Natural killer cell (primary cell): Measurements from ENCODE around the gene DHX8. TPM values are rescaled to one million over a fixed set of nuclear protein-coding genes. Genes with fewer than 3 reads are reported as not detected.
"Not testable (repeated sequence)": the region's sequence is repeated elsewhere in the genome, so short reads cannot be mapped to it uniquely, and the experiment has no call there.

ENCODE experiments used
- ATAC-seq, 3 donors: fragments of 150-1000 bp in 2 of 3; fragments of 200-7000 bp in 1 of 3; cut with Tn5 transposase; 1 replicate in 1 of 3; 2 replicates in 2 of 3; pipeline ENCODE4 v1.10.0; 2021; ENCODE audit warnings: mild to moderate bottlenecking in 2 of 3, moderate library complexity in 2 of 3
- DNase-seq, 2 donors: peaks; one replicate each; pipeline versions ENCODE4 v3.0.0 to v3.0.0-alpha.2; 2013 to 2021; ENCODE audit warnings: mixed read lengths in 1 of 2
- H3K27ac ChIP-seq: one replicate; pipeline ENCODE4 v1.5.1; 2013; ENCODE audit warnings: mild to moderate bottlenecking, low read length
- H3K27me3 ChIP-seq: one replicate; pipeline ENCODE4 v1.6.1; 2013; ENCODE audit warnings: low read length; ENCODE audit not compliant: control insufficient read depth, insufficient read depth
- H3K36me3 ChIP-seq: one replicate; pipeline ENCODE4 v1.6.1; 2013; ENCODE audit warnings: low read length; ENCODE audit not compliant: control insufficient read depth, insufficient read depth
- H3K4me1 ChIP-seq: one replicate; pipeline ENCODE4 v1.6.1; 2013; ENCODE audit warnings: low read length; ENCODE audit not compliant: control insufficient read depth, insufficient read depth
- H3K4me3 ChIP-seq: one replicate; pipeline ENCODE4 v1.5.1; 2013; ENCODE audit warnings: low read length
- H3K9me3 ChIP-seq: one replicate; pipeline ENCODE4 v1.6.1; 2013; ENCODE audit warnings: low read length; ENCODE audit not compliant: control insufficient read depth, insufficient read depth
- H3K27ac Mint-ChIP-seq, 2 donors: one replicate each; pipeline ENCODE4 v1.8.0; 2022; ENCODE audit warnings: mild to moderate bottlenecking in 2 of 2, mixed read lengths in 2 of 2, moderate library complexity in 1 of 2
- H3K27me3 Mint-ChIP-seq, 2 donors: one replicate each; pipeline ENCODE4 v1.8.0; 2022; ENCODE audit warnings: low read depth in 2 of 2, mixed read lengths in 2 of 2
- H3K36me3 Mint-ChIP-seq: one replicate; pipeline ENCODE4 v1.8.0; 2022; ENCODE audit warnings: mixed read lengths
- H3K4me1 Mint-ChIP-seq, 2 donors: one replicate each; pipeline ENCODE4 v1.8.0; 2022; ENCODE audit warnings: mixed read lengths in 2 of 2
- H3K4me3 Mint-ChIP-seq: one replicate; pipeline ENCODE4 v1.8.0; 2022; ENCODE audit warnings: mild to moderate bottlenecking, moderate library complexity, mixed read lengths
- H3K9me3 Mint-ChIP-seq, 2 donors: one replicate each; pipeline ENCODE4 v1.8.0; 2022; ENCODE audit warnings: mixed read lengths in 2 of 2
- WGBS: methylation state at CpG from one replicate; pipeline ENCODE4 v1.1.7; 2013; ENCODE audit warnings: missing lambda C conversion rate; ENCODE audit not compliant: insufficient coverage; 5-methylcytosine and 5-hydroxymethylcytosine counted together
- intact Hi-C: fragments of 100-400 bp; cut with micrococcal nuclease; formaldehyde crosslinking; loops from one replicate; pipeline ENCODE4 v1.14.2; 2022
- total RNA-seq, 4 donors: library from RNA; stranded (reverse); fragments of 120-200 nt in 1 of 4; gene quantifications; one replicate each; pipeline versions ENCODE4 v1.2.3 to v1.2.4, GENCODE V29; 2013 to 2022
- TF ChIP-seq, protein P1 (sequence below): fragments of 200-600 bp; IDR thresholded peaks from one replicate; pipeline ENCODE4 v1.8.0; 2022; ENCODE audit warnings: antibody characterized with exemption

The DHX8 gene
- total RNA-seq, 3 donors from 2014 or later (not counting 1 experiment from before 2014, with no cell fraction given), result 88.3 to 106 (median 105) TPM

DNA sequence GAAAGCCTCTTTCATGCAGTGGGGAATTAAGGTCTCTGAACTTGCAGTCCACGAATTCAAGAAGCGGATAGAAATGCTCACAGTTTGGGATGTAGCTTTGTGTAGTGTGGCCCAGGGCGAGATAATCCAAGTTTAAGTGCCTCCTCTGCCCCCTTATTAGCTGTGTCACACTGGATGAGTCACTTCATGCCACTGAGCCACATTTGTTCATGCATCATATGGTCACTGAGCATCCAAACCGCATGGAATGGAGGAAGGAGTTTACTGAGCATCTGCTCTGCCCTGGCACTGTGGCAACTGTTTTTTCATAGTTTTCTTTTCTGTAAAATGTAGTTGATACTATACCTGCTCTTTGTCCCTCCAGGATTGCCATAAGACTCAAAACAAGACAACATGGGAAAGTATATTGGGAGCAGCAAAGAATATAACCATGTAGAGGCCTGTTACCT is 15.1 kb upstream of the DHX8 start:
- no peak for DNase-seq
- TF ChIP-seq, protein P1, sequence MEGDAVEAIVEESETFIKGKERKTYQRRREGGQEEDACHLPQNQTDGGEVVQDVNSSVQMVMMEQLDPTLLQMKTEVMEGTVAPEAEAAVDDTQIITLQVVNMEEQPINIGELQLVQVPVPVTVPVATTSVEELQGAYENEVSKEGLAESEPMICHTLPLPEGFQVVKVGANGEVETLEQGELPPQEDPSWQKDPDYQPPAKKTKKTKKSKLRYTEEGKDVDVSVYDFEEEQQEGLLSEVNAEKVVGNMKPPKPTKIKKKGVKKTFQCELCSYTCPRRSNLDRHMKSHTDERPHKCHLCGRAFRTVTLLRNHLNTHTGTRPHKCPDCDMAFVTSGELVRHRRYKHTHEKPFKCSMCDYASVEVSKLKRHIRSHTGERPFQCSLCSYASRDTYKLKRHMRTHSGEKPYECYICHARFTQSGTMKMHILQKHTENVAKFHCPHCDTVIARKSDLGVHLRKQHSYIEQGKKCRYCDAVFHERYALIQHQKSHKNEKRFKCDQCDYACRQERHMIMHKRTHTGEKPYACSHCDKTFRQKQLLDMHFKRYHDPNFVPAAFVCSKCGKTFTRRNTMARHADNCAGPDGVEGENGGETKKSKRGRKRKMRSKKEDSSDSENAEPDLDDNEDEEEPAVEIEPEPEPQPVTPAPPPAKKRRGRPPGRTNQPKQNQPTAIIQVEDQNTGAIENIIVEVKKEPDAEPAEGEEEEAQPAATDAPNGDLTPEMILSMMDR, result no peak
- no peak for ATAC-seq
- no peaks in the 10 kb centered on the region for H3K36me3 ChIP-seq
- 54% methylated on average over 4 of the region's 4 CpGs for WGBS
- H3K4me1 ChIP-seq, result no peaks in the 10 kb centered on the region
- no peaks in the 10 kb centered on the region for H3K4me1 Mint-ChIP-seq
- no peak overlapping the region for H3K27ac ChIP-seq
- no peak overlapping the region for H3K4me3 ChIP-seq
- H3K27me3 ChIP-seq, result no peaks in the 10 kb centered on the region
- no peak overlapping the region for H3K4me3 Mint-ChIP-seq
- no peaks in the 10 kb centered on the region for H3K9me3 ChIP-seq
- intact Hi-C loops, result no loop called here
- H3K9me3 Mint-ChIP-seq, result no peaks in the 10 kb centered on the region
- no peaks in the 10 kb centered on the region for H3K36me3 Mint-ChIP-seq
- peaks cover 9 to 21% of the 10 kb centered on the region in 2 donors for H3K27me3 Mint-ChIP-seq
- H3K27ac Mint-ChIP-seq, result no peak overlapping the region

DNA sequence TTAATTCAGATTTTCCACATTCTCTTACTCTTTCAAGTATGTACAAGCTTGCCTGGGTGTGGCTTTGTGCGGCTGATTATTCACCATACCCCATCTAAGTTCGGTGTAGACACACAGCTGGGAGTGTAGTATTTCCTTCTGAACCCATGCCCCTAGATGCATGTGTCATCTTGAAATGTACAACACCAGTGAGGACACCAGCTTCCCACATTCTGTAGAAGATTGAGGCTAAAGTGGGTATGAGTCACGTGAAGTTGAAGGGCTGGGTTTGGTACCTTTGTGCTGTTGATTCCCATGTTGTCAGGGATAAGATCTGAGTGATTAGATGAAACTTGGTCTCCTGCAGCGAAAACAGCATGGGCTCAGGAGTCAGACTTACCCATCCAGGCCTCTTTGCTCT is 14.6 kb upstream of the DHX8 start:
- H3K4me1 Mint-ChIP-seq, result no peaks in the 10 kb centered on the region
- no peaks in the 10 kb centered on the region for H3K9me3 Mint-ChIP-seq
- Histone ChIP-seq H3K27me3 (no peaks in the 10 kb centered on the region), H3K4me3 (no peak overlapping the region), H3K9me3 (no peaks in the 10 kb centered on the region), H3K4me1 (no peaks in the 10 kb centered on the region), H3K27ac (no peak overlapping the region), H3K36me3 (no peaks in the 10 kb centered on the region)
- no peak overlapping the region for H3K27ac Mint-ChIP-seq
- TF ChIP-seq, protein P1, result no peak
- no peaks in the 10 kb centered on the region for H3K36me3 Mint-ChIP-seq
- no peak for DNase-seq
- H3K27me3 Mint-ChIP-seq, result peaks cover 9 to 18% of the 10 kb centered on the region in 2 donors
- no peak for ATAC-seq
- intact Hi-C loops, result no loop called here
- WGBS, result 87% methylated on average over 4 of the region's 4 CpGs
- H3K4me3 Mint-ChIP-seq, result no peak overlapping the region

DNA sequence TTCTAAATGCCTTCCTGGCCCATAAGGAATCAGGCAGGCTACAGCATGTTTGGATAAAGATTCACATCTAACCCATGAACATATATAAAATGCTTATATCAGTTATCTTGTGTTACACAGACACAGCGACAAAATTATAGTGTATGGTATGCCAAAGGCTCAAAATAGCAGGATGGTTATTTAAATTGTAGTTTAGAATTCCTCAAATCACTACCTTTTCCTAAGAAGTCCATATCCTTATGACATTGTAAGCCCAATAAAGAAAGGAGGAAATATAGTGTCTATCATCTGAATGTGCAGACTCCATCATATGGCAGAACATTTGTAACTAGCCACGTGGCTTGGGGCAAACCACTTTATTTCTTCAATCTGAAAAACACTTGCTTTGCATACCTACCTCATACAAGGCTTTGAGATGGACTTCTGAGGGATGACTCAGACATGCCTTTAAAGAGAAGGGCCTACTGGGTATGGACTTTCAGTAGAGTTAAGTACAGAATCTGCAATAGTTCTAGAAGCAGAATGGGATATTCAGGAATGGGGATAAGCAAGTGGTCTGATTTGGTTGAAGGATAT is 12.1 kb upstream of the DHX8 start:
- H3K4me1 ChIP-seq, result no peaks in the 10 kb centered on the region
- H3K27ac ChIP-seq, result no peak overlapping the region
- Mint-ChIP-seq H3K4me3 (no peak overlapping the region), H3K36me3 (no peaks in the 10 kb centered on the region), H3K4me1 (no peaks in the 10 kb centered on the region), H3K27me3 (peaks cover 3 to 8% of the 10 kb centered on the region in 2 donors), H3K9me3 (no peaks in the 10 kb centered on the region), H3K27ac (no peak overlapping the region)
- no peak overlapping the region for H3K4me3 ChIP-seq
- intact Hi-C loops, result no loop called here
- TF ChIP-seq, protein P1, result no peak
- H3K9me3 ChIP-seq, result no peaks in the 10 kb centered on the region
- ATAC-seq, result no peak
- DNase-seq, result no peak
- H3K27me3 ChIP-seq, result no peaks in the 10 kb centered on the region
- H3K36me3 ChIP-seq, result no peaks in the 10 kb centered on the region
- WGBS, result no CpG with 5 or more reads among the region's 2 CpGs

DNA sequence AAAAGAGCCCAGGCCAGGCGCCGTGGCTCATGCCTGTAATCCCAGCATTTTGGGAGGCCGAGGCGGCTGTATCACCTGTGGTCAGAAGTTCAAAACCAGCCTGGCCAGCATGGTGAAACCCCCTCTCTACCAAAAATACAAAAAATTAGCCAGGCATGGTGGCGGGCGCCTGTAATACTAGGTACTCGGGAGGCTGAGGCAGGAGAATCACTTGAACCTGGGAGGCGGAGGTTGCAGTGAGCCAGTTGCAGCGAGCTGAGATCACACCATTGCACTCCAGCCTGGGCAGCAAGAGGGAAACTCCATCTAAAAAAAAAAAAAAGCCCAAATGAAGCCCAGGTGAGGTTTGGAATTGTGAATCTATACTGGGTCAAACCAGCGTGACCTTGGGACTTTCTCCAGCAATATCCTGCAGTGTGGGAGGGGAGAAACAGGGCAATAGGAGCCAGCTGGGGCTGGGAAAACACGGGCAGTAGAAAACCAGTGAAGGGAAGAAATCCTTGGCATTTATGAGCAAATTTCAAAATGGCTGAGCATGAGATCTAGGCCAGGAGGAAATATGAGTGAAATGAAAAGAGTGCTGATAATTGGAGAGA is 8.2 kb upstream of the DHX8 start:
- Histone ChIP-seq H3K9me3 (no peaks in the 10 kb centered on the region), H3K27ac (no peak overlapping the region), H3K36me3 (no peaks in the 10 kb centered on the region), H3K4me1 (no peaks in the 10 kb centered on the region), H3K4me3 (no peak overlapping the region), H3K27me3 (no peaks in the 10 kb centered on the region)
- intact Hi-C loops, result no loop called here
- Mint-ChIP-seq H3K9me3 (no peaks in the 10 kb centered on the region), H3K4me3 (no peak overlapping the region), H3K4me1 (no peaks in the 10 kb centered on the region), H3K27me3 (peaks cover 0 to 3% of the 10 kb centered on the region in 2 donors), H3K27ac (no peak overlapping the region), H3K36me3 (no peaks in the 10 kb centered on the region)
- no peak for DNase-seq
- TF ChIP-seq, protein P1, result no peak
- 90% methylated on average over 11 of the region's 11 CpGs for WGBS
- no peak for ATAC-seq

DNA sequence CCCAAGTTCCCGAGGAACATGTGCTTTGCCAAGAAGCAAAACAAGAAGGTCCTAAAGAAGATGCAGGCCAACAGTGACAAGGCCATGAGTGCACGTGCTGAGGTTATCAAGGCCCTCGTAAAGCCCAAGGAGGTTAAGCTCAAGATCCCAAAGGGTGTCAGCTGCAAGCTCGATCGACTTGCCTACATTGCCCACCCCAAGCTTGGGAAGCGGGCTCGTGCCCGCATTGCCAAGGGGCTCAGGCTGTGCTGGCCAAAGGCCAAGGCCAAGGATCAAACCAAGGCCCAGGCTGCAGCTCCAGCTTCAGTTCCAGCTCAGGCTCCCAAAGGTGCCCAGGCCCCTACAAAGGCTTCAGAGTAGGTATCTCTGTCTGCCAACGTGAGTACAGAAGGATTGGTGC is 7.5 kb upstream of the DHX8 start:
- H3K4me3 ChIP-seq, H3K27ac ChIP-seq, H3K4me1 ChIP-seq, H3K9me3 ChIP-seq, H3K27me3 Mint-ChIP-seq, intact Hi-C loops, H3K36me3 ChIP-seq, H3K27me3 ChIP-seq, H3K4me3 Mint-ChIP-seq, ATAC-seq, H3K4me1 Mint-ChIP-seq, H3K27ac Mint-ChIP-seq, H3K9me3 Mint-ChIP-seq, DNase-seq, H3K36me3 Mint-ChIP-seq: not testable (repeated sequence)
- 94% methylated on average over 9 of the region's 9 CpGs for WGBS
